Measurements from ENCODE around the gene RAB11B.
"Not testable (repeated sequence)": the region's sequence is repeated elsewhere in the genome, so short reads cannot be mapped to it uniquely, and the experiment has no call there.

RAB11B gene

GRCh38 chr19:8429044-8429443 lies 38.9 kb downstream of the RAB11B start:
- no peak for DNase-seq

GRCh38 chr19:8429826-8430225 lies 39.7 kb downstream of the RAB11B start:
- no peak for DNase-seq

- no peak for DNase-seq
These were observed 40.5 kb downstream of the RAB11B start for GRCh38 chr19:8430650-8431049.

GRCh38 chr19:8438236-8438635 lies 48.1 kb downstream of the RAB11B start:
- DNase-seq, result no peak

GRCh38 chr19:8441725-8442544 lies 51.8 kb downstream of the RAB11B start:
- DNase-seq, result no peak

- DNase-seq, result not testable (repeated sequence)
These were observed 54.0 kb downstream of the RAB11B start for GRCh38 chr19:8444140-8444676.

- DNase-seq, result peak; percentile 90 to 100 (median 96)
These were observed 54.7 kb downstream of the RAB11B start, which contains the start of gene HNRNPM for GRCh38 chr19:8444677-8445487. HNRNPM (plus strand) TSS chr19:8444975; CDS start chr19:8444999, 24 bp downstream.

- DNase-seq, result peak in 7 of 14 donors; percentile 2 to 60 (median 44)
These were observed 55.4 kb downstream of the RAB11B start for GRCh38 chr19:8445488-8446001.

- DNase-seq, result no peak
These were observed 56.0 kb downstream of the RAB11B start for GRCh38 chr19:8446061-8446709.

- DNase-seq, result peak in 1 of 14 donors; percentile 2
These were observed 59.7 kb downstream of the RAB11B start for GRCh38 chr19:8449830-8450229.

- no peak for DNase-seq
These were observed 61.2 kb downstream of the RAB11B start for GRCh38 chr19:8451377-8451776.

- no peak for DNase-seq
These were observed 61.7 kb downstream of the RAB11B start for GRCh38 chr19:8451885-8452284.

- no peak for DNase-seq
These were observed 62.4 kb downstream of the RAB11B start for GRCh38 chr19:8452446-8453123.

GRCh38 chr19:8453616-8454015 lies 63.5 kb downstream of the RAB11B start:
- DNase-seq, result no peak
